Measurements from ENCODE around the gene LRRK1.

Gene LRRK1

DNA sequence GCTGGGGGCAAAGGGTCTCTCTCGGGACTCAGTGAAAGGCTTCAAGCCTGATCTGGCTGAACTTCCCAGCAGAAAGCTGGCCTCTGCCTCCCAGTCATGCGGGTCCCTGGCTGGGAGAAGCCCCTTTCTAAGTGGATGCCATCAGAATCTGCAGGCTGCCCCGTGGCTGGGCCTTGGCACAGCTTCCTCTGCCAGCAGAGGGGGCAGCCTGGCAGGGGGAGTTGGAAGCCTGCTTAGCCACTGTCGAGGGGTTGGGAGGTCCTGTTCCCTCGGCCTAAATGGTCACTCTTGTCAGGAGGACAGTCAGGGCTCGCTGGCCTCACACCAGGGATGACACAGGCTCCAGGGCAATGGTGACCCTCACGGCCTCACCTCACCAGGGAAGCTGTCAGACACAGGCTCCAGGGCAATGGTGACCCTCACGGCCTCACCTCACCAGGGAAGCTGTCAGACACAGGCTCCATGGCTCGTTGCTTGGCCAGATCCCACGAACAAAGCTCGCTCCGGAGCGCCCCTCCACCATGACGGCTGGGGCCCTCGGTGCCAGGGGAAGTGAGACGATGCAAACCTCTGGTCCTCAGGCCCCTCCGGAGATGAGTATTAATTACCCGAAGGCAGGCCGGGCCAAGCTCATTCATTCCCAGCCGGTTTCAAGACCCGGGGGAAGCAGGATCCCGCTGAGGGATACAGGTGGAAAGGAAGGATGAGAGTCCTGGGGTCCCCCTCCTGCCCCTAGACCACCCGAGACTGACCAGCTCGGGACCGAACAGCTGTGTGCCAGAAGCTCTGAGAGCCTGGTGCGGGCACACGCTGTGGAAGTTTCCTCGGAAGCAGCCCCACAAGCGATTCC, 181.7 kb downstream of the LRRK1 start:
- no peak for DNase-seq

DNA sequence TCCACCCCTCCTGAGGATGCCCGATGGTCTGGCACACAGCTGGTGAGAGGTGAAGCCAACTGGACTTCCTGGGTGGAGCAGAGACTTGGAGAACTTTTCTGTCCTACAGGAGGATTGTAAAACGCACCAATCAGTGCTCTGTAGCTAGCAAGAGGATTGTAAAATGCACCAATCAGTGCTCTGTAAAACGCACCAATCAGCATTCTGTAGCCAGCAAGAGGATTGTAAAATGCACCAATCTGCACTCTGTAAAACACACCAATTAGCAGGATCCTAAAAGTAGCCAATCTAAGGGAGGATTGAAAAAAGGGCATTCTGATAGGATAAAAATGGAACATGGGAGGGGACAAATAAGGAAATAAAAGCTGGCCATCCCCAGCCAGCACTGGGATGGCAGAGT, 182.5 kb downstream of the LRRK1 start:
- no peak for DNase-seq

DNA sequence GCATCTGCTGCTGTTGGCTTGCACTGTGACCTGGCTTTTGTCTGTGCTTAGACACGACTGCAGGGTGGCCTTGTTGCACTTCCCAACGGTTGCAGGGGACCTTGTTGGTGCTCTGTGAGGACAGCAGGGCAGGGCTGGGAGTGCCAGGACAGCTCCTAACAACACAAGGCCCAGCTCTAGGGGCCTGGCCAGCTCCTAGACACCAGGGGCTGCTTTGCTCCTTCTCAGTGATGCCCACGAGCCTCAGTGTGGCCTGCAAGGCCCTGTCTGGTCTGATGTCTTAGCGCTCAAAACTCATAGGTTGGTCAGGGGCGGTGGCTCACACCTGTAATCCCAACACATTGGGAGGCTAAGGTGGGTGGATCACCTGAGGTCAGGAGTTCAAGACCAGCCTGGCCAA, 183.6 kb downstream of the LRRK1 start:
- DNase-seq = no peak

DNA sequence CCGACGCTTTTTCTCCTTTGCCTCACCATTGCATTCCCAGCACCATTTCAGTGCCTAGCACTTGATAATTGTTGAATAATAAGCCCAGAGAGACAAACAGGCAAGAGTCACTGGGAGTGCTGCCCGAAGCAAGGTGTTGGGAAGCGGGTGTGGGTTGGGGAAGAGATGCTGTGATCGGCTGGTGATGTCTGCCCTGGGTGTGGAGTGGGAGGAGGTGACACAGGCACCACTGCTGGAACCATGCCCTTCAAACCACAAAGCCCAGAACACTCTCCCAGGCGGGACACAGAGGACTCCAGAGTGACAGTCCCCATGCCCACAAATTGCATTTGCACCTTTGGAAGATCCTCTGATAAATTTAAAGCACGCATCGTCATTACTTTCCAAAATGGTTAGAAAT, 184.4 kb downstream of the LRRK1 start:
- DNase-seq = no peak

DNA sequence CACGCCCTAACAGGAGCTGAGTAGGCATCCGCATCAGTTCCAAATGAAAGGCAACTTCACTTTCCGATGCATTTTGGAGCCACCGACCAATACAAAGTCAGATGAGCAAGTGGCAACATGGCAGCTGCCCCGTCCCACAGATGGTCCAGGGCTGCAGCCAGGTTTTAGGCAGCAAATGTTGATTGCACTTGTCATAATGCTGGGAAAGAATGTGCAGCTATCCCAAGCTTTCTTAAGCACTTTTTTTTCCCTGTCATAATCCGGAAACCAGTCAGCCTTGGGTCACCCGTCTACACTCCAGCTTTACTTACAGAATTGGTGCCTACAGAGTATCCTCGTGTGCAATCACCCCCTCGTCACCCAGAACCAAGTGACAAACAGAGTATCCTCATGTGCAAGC, 185.0 kb downstream of the LRRK1 start:
- no peak for DNase-seq

DNA sequence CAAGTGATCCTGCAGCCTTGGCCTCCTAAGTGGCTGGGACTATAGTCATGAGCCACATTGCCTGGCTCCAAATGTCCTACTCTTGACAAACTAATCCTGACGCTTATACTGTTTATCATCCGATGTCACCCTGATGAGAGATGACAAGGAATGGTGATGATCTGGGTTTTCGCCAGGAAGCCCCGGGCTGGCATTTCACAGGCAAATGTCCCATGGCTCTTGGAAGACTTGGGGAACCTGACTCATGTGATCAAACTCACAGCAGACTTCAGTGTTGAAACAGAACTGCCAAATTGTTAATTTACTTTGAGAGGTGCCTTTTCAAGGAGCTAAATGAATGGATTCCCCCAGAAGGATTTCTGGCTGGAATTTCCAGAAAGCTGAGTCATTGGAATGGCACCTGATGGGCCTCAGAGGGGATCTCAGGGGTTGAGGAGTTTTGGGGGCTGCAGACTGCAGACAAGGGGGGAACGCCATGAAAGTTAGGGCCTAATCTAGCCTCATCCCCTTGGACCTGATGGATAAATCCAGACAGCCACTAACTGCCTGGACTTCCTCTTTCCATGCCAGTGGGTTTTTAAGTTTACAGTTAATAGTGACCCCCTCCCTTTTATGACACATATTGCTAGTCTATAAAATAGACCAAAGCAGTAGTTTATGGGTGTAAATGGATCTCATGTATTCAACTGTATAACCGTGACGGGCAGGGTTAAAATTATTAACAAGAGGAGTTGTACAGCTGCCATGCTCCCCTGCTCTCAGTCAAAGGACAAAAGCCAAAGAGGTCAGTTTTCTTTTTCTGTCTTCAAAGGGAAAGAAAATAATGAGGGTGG, 186.1 kb downstream of the LRRK1 start:
- no peak for DNase-seq

DNA sequence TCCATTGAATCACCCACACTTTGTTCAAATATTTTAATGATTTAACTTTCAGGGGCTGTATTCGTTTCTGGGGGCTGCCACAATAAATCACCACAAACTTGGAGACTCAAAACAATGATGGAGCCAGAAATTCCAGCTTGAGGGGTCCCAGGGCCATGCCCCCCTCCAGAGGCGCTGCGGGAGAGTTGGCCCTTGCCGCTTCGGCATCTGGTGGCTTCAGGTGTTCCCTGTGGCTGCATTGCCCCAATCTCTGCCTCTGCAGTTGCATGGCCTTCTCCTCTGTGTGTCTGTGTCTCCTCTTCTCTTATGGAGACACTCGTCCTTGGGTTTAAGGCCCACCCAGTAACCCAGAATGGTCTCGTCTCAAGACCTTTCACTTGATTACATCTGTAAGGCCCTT, 187.9 kb downstream of the LRRK1 start:
- DNase-seq = no peak

DNA sequence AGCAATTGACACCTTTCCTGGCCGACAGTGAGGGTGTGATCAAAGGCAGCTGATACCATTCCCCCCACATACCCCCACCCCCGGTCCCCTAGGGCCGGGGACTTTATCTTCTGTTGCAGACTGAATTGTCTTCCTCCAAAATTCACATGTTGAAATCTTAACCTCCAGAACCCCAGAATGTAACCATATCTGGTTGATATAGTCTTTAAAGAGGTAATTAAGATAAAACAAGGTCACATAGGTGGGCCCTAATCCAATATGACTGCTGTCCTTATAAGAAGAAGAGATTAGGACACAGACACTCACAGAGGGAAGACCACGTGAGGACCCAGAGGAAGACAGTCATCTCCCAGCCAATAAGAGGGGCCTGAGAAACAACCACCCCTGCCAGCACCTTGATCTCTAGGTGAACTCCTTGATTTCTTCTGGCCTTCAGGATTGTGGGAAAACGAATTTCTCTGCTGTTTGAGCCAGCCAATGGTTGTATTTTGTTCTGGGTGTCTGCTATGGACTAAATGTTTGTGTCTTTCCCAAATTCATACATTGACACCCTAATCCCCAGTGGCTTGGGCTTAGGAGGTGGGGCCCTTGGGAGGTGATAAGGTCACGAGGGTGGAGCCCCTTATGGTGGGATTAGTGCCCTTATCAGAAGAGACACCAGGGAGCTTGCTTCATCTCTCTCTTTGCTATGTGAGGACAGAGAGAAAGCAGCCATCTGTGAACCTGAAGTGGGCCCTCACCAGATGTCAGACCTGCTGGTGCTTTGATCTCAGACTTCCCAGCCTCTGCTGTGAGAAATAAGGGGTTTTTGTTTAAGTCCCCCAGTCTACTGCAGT, 188.7 kb downstream of the LRRK1 start:
- no peak for DNase-seq

DNA sequence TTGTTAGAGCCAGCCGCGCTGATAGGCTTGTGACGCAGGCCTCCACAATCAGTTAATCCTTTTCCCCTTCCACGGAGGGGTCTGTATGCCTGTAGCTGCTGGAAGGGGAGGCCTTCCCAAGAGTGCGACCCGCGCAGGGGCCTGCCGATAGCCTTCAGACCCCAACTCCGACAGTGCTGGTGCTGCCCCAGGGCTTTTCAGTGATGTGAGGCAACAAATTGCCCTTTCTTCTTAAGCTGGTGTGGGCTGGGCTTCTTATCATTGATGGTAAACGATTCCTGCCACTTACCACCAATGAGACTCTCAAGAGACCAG, 189.3 kb downstream of the LRRK1 start:
- DNase-seq = no peak

DNA sequence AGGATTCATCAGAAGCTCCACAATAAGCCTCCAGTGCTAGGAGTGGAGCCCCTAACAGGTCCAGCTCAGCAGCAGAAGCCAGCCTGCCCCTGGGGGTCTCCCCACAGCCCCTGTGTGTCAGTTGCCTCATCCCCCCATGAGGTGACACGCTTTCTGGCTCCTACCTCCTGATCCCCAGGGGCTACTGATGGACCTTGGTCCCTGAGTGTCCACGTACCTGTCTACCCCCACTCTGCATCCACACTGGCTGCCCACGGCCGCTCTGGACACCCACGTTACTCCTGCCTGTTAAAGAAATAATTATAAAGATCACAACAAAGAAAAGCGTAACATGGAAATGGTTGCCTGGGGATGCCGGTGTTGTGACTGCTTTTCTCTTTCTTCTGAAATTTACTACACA, 189.6 kb downstream of the LRRK1 start:
- DNase-seq = no peak

DNA sequence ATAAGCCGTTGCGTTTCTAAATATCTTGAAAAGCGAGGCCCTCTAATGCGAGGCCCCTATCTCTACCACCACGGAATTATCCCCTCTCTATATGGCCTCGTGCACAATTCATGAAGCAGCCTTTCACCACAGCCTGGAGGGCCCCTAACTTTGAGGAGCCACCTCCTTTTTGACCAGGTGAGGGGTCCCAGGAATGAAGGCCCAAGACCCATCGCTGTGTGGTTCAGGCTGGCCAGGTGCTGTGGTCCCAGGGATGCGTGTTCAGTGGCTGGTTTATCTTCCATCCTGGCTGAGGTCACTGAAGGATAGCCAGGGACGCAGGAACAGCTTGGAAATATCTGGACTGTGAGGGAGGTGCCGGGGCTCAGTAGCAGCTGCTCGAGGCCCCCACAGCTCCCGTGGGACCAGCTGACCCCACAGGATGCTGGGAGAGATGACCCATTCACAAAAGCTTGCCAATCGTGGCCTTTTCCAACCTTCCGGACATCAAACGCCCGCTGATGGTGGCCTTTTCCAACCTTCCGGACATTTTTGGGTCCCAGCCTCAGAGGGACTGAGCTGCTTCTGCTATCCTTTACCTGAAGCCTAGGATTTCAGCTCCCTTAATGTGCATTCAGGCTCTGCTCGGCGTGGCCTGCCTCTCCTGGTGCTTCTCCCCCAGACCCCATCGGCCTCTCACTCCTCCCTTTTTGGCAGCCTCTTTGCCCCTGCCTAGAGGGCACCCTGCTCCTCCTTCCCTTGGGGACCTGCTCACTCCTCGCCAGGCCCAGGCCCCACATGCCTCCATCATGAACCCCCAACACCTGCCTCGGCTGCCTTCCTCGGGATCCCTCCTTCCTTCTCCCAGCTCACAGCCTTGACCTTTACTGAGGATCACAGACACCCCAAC, 191.8 kb downstream of the LRRK1 start:
- DNase-seq = no peak

DNA sequence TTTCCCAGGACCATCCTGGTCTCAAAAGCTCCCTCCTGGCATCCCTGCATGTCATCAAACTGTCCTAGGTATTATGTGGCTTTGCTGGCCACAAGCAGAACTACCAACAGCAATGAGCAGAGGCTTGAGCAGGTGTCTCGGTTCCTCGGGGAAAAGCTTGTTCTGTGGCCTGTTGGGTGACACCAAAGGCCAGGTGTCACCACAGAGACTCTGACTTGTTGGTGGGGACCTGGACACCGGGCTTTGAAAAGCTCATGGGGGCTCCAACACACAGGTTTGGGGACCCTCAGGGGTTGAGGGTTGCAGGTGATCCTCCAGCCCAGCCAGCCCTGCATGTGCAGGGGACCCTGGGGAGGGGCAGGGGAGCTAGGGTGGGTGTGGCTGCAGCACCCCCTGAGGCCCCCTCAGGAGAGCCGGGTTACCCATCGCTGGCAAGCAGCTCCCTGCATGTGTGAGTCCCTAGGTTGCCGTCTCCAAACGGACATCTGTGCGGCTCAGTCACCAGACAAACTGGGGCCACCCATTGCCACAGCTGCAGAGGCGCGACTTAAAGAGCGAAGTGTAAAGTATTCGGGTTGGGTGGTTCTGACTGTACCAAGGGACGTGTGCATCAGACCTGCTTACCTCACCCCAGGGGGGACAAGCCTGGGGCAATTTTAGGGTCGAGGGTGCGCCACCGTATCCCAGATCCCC, 192.6 kb downstream of the LRRK1 start:
- no peak for DNase-seq

DNA sequence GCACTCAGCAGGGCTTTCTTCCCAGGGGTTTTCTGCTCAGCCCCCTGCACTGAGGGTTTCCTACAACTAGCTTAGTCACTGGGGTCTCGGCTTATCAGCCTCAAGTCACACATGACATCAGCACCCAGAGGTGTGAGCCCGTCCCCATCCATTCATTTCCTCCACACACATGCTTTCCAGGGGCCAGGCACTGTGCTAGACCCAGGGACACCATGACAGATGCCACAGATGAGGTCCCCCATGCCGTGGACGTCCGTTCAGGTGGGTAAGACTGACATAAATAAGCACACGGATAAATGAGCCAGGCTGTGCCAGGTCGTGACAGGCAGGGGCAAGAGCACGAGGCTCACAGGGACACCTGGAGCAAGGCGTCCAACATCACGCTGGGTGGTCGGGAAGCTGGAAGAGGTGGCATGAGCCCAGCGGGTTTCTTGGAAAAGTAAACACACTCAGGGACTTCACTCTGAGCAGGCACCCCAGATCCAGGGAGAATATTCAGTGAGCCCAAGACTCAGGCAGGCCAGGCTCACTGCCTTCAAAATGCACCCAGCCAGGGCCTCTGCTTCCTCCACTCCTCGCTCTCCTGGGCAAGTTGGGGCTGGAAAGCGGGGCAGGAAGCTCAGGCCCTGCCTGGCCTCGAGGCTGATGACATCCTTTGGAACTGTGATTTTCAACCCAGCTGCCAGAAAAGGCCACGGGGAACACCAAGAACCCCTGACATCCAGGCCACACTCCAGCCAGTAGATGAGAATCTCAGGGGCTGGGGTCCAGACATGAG, 193.4 kb downstream of the LRRK1 start:
- no peak for DNase-seq

DNA sequence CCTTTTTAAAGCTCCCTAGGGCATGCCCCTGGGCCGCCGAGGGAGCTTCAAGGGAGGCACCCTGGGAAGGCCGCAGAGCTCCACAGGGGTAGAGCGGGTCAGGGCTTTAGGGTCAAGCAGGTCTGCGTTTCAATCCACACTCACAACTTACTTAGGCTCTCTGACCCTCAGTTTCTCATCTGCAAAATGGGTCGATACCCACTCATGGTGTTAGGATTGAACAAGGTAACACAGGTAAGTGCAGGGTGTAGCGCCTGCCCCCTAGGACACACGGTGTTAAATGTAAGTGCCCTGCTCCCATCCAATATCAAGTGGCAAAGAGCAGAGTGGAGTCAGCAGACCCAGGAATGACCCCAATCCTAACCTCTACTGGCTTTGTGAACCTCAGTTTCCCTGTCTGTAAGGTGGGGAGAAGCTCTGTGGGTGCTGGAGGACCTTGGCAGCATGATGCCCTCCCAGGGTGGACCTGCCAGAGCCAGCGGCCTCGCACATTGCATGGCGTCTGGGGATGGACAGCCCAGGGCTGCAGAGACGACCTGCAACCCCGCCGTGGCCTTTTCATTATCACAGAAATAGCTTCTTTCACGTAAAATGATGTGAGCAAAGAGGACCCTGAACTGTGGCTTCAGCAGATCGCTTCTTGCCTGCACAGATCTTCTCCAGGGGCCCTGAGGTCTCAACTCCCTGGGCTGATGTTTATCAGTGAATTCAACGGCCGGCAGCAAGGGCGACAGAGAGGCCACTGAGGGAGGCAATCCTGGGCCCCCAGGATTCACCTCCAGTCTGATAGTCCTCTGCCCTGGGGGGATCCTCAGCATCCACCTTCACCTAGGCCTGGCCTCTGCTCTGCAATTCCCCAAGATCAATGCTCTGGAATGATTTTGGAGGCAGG, 194.2 kb downstream of the LRRK1 start:
- no peak for DNase-seq

DNA sequence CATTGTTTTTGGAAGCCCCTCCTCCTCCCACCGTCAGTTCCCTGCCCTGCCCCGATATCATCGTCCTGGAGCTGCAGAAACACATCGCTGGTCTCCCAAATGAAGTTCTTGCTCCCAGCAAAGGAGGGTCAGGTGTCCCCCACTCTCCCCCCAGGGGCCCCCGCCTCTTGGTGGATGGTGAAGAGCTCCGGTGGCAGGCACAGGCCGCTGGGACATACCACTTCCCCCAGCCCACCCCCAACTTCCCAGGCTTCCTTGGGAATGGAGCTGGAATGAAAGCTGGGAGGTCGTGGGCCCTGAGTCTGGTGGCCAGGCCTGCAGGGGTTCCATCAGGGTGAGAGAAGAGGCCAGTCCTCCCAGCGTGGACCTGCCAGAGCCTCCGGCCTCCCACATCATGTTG, 195.0 kb downstream of the LRRK1 start:
- DNase-seq = no peak

DNA sequence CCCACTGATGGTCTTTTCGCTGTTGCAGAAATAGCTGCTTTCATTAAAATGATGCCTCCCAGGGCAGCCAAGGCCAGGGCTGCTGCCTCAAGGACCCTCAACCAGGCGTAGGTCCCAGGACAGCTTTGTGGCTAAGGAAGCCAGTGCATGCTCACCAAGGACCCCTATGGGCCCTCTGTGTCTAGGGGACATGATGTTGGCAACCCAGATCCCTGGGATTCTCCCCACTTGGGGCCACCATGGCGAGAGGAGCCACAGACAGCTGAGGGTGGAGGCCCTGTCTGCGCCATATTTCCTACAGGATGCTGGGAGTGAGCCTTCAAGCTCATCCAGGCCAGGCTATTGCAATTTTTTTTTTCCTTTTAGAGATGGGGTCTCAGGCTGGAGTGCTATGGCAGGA, 195.5 kb downstream of the LRRK1 start:
- DNase-seq = no peak

DNA sequence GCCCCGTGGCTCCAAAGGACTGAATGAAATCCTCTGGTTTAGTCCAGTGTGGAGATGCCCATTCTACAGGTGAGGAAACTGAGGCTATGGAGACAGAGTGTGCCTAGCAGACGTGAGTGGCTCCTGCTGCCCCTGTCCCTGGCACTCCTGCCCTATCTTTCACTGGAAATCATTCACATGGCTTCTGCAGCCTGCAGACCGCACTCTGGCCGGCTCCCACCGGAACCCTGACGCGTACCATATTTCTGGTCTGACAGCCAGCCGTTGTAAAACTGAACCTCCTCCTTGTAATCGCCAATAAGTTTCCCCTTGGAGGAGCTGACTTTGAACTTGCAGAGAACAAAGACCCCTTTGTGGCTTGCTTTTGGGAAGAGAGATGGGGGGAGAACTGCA, 196.2 kb downstream of the LRRK1 start:
- no peak for DNase-seq

DNA sequence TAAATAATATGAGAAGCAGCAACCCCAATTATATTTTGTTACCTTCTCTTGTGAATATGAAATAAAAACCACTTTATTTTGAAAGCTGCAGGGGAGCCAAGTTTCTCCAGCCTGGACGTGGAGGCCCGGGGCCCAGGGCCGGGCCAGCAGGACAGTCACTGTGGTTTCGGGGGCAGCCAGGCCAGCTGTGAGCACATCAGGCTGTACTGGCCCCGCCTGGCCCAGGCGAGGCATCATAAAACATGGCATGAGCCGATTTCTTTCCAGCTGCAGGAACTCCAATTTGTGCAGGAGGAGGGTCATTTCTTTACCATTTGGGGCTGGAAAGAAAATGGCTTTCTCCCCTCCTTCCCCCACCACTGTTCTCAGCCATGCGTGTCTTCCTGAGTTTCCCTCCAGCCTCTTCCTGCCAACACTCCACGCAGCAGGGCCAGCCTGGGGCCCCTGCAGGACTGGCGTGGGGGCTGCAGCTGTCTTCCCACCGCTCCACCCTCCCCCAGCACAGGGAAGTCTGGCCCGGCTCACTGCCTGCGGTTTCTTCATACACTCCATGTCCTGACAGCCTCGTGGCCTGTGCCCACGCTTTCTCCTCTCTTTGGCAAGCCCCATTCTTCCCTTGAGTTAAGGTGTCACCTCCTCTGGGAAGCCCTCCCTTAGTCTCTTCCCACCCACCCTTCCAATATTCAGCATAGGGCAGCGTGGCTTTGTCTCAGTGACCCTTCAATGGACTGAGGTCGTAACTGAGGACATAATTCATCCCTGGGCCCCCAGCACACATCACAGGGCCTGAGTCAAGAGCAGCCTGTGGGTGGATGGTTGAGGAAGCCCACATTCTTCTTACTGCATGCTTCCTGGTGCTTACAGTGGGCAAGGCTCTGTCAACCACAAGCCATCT, 196.9 kb downstream of the LRRK1 start:
- no peak for DNase-seq

DNA sequence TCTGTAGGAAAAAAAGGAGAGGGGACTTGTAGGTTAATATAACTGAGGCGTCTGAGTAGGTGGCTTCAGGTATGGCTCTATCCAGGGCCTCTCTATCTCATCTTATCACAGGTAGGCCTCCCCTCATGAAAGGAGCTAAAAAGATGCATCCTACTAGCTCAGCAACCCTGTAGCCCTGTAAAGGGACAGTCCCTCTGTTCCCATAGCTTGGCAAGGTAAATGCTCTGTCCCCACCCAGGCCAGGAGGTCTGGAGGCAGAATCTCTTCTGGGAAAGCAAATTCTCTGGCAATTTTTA, 197.5 kb downstream of the LRRK1 start:
- no peak for DNase-seq
